Activated CD4-positive, alpha-beta memory T cell treated with anti-CD3 and anti-CD28 coated beads for 36 hours (primary cell): ENCODE data around the gene C2CD2. TPM values are rescaled to one million over a fixed set of nuclear protein-coding genes. Genes with fewer than 3 reads are reported as not detected.
"Not testable (repeated sequence)": the region's sequence is repeated elsewhere in the genome, so short reads cannot be mapped to it uniquely, and the experiment has no call there.

ENCODE experiments used
- CTCF ChIA-PET: fragments of 350-600 bp; sonication (Branson Sonifier 250); formaldehyde crosslinking; loops from one replicate; lab custom pipeline; 2021; ENCODE audit warnings: antibody characterized with exemption, inconsistent platforms; lab: Charles Lee
- POLR2A ChIA-PET: fragments of 350-600 bp; sonication (Branson Sonifier 250); formaldehyde crosslinking; loops from one replicate; lab custom pipeline; 2021; ENCODE audit warnings: antibody characterized with exemption; lab: Charles Lee
- DNase-seq: peaks from one replicate; pipeline ENCODE4 v3.0.0-alpha.2; 2020
- H3K27ac Mint-ChIP-seq: one replicate; pipeline ENCODE4 v1.8.0; 2021; ENCODE audit warnings: mixed read lengths
- H3K27me3 Mint-ChIP-seq: one replicate; pipeline ENCODE4 v1.8.0; 2021; ENCODE audit warnings: mixed read lengths
- H3K36me3 Mint-ChIP-seq: one replicate; pipeline ENCODE4 v1.8.0; 2021; ENCODE audit warnings: mixed read lengths
- H3K4me1 Mint-ChIP-seq: one replicate; pipeline ENCODE4 v1.8.0; 2021; ENCODE audit warnings: low read depth, mixed read lengths
- H3K4me3 Mint-ChIP-seq: one replicate; pipeline ENCODE4 v1.8.0; 2021; ENCODE audit warnings: mild to moderate bottlenecking, mixed read lengths
- H3K9me3 Mint-ChIP-seq: one replicate; pipeline ENCODE4 v1.8.0; 2021; ENCODE audit warnings: mixed read lengths
- intact Hi-C: fragments of 100-400 bp; cut with micrococcal nuclease; formaldehyde crosslinking; loops from one replicate; pipeline ENCODE4 v1.15.1; 2023
- total RNA-seq, 2 experiments: library from RNA; stranded (reverse); gene quantifications; one replicate each; pipeline ENCODE4 v1.2.3, GENCODE V29; 2021

C2CD2 gene
- total RNA-seq, 2 experiments from 2014 or later, result 3.8 to 7.5 TPM

GRCh38 chr21:41965045-41965444, 11.2 kb upstream of the C2CD2 start:
- Mint-ChIP-seq H3K27me3 (peaks cover 15% of the 10 kb centered on the region), H3K36me3 (no peaks in the 10 kb centered on the region), H3K4me1 (no peaks in the 10 kb centered on the region), H3K4me3 (no peak overlapping the region), H3K27ac (no peak overlapping the region), H3K9me3 (no peaks in the 10 kb centered on the region)
- ChIA-PET CTCF (no interaction called here), POLR2A (no interaction called here)
- no peak for DNase-seq
- intact Hi-C loops, result no loop called here

GRCh38 chr21:41964171-41964570, 10.4 kb upstream of the C2CD2 start:
- CTCF ChIA-PET, result no interaction called here
- no peak for DNase-seq

GRCh38 chr21:41962425-41962966, 8.7 kb upstream of the C2CD2 start:
- CTCF ChIA-PET, result no interaction called here
- POLR2A ChIA-PET, result no interaction called here
- Mint-ChIP-seq H3K27ac (no peak overlapping the region), H3K36me3 (no peaks in the 10 kb centered on the region), H3K27me3 (peaks cover 15% of the 10 kb centered on the region), H3K9me3 (no peaks in the 10 kb centered on the region), H3K4me1 (no peaks in the 10 kb centered on the region), H3K4me3 (no peak overlapping the region)
- intact Hi-C loops, result no loop called here
- DNase-seq, result no peak

More at GRCh38 chr21:41964171-41964570, 10.4 kb upstream of the C2CD2 start:
- H3K9me3 Mint-ChIP-seq, result no peaks in the 10 kb centered on the region
- H3K4me1 Mint-ChIP-seq, result no peaks in the 10 kb centered on the region
- H3K27me3 Mint-ChIP-seq, result peaks cover 15% of the 10 kb centered on the region
- no peaks in the 10 kb centered on the region for H3K36me3 Mint-ChIP-seq
- POLR2A ChIA-PET, result no interaction called here
- no peak overlapping the region for H3K4me3 Mint-ChIP-seq
- no peak overlapping the region for H3K27ac Mint-ChIP-seq
- intact Hi-C loops, result no loop called here

GRCh38 chr21:41961753-41962152, 7.9 kb upstream of the C2CD2 start:
- intact Hi-C loops, result no loop called here
- no peaks in the 10 kb centered on the region for H3K36me3 Mint-ChIP-seq
- no peaks in the 10 kb centered on the region for H3K9me3 Mint-ChIP-seq
- POLR2A ChIA-PET, result no interaction called here
- H3K27me3 Mint-ChIP-seq, result peaks cover 15% of the 10 kb centered on the region
- DNase-seq, result no peak
- CTCF ChIA-PET, result no interaction called here
- H3K4me3 Mint-ChIP-seq, result no peak overlapping the region
- H3K27ac Mint-ChIP-seq, result no peak overlapping the region
- no peaks in the 10 kb centered on the region for H3K4me1 Mint-ChIP-seq

GRCh38 chr21:41961282-41961701, 7.5 kb upstream of the C2CD2 start:
- H3K4me1 Mint-ChIP-seq, result no peaks in the 10 kb centered on the region
- no peak overlapping the region for H3K27ac Mint-ChIP-seq
- intact Hi-C loops, result no loop called here
- POLR2A ChIA-PET, result no interaction called here
- H3K9me3 Mint-ChIP-seq, result no peaks in the 10 kb centered on the region
- DNase-seq, result no peak
- no peaks in the 10 kb centered on the region for H3K36me3 Mint-ChIP-seq
- CTCF ChIA-PET, result no interaction called here
- H3K4me3 Mint-ChIP-seq, result no peak overlapping the region
- H3K27me3 Mint-ChIP-seq, result peaks cover 15% of the 10 kb centered on the region

GRCh38 chr21:41960386-41960785, 6.6 kb upstream of the C2CD2 start:
- POLR2A ChIA-PET, result no interaction called here
- intact Hi-C loops, result no loop called here
- Mint-ChIP-seq H3K27me3 (peaks cover 15% of the 10 kb centered on the region), H3K4me1 (no peaks in the 10 kb centered on the region), H3K4me3 (no peak overlapping the region), H3K9me3 (no peaks in the 10 kb centered on the region), H3K27ac (no peak overlapping the region), H3K36me3 (no peaks in the 10 kb centered on the region)
- no peak for DNase-seq
- CTCF ChIA-PET, result no interaction called here

GRCh38 chr21:41959697-41960096, 5.9 kb upstream of the C2CD2 start:
- H3K9me3 Mint-ChIP-seq, H3K4me3 Mint-ChIP-seq, intact Hi-C loops, DNase-seq, POLR2A ChIA-PET, H3K27ac Mint-ChIP-seq, H3K36me3 Mint-ChIP-seq, H3K4me1 Mint-ChIP-seq, CTCF ChIA-PET: not testable (repeated sequence)
- peaks cover 19% of the 10 kb centered on the region for H3K27me3 Mint-ChIP-seq

- ChIA-PET CTCF (no interaction called here), POLR2A (interaction anchor here (0.6 kb wide), 1 partner anchor 337 kb away, joined by 3 read pairs; no protein-coding TSS in a partner anchor)
- Mint-ChIP-seq H3K4me3 (no peak overlapping the region), H3K9me3 (no peaks in the 10 kb centered on the region), H3K4me1 (peaks cover 7% of the 10 kb centered on the region), H3K27me3 (peaks cover 23% of the 10 kb centered on the region), H3K36me3 (no peaks in the 10 kb centered on the region), H3K27ac (no peak overlapping the region)
- no peak for DNase-seq
- intact Hi-C loops, result no loop called here
Measured at GRCh38 chr21:41958886-41959563, 5.2 kb upstream of the C2CD2 start.

GRCh38 chr21:41957991-41958766, 4.4 kb upstream of the C2CD2 start:
- CTCF ChIA-PET, result no interaction called here
- no peak for DNase-seq
- POLR2A ChIA-PET, result interaction anchor here (0.6 to 0.7 kb wide), 3 partner anchors 30 to 337 kb away, joined by 3 to 5 read pairs (median 3); no protein-coding TSS in a partner anchor

GRCh38 chr21:41956926-41957729, 3.3 kb upstream of the C2CD2 start:
- Mint-ChIP-seq H3K27ac (no peak overlapping the region), H3K9me3 (no peaks in the 10 kb centered on the region), H3K4me1 (peaks cover 7% of the 10 kb centered on the region), H3K4me3 (no peak overlapping the region), H3K36me3 (no peaks in the 10 kb centered on the region), H3K27me3 (peaks cover 20% of the 10 kb centered on the region)
- CTCF ChIA-PET, result no interaction called here
- DNase-seq, result no peak
- intact Hi-C loops, result no loop called here
- POLR2A ChIA-PET, result interaction anchor here (0.7 kb wide), 1 partner anchor 37 kb away, joined by 3 read pairs; no protein-coding TSS in a partner anchor

More at GRCh38 chr21:41957991-41958766, 4.4 kb upstream of the C2CD2 start:
- Mint-ChIP-seq H3K27ac (no peak overlapping the region), H3K9me3 (no peaks in the 10 kb centered on the region), H3K4me1 (peaks cover 7% of the 10 kb centered on the region), H3K36me3 (no peaks in the 10 kb centered on the region), H3K27me3 (peaks cover 23% of the 10 kb centered on the region), H3K4me3 (no peak overlapping the region)
- intact Hi-C loops, result no loop called here

GRCh38 chr21:41955516-41955915, 1.7 kb upstream of the C2CD2 start:
- intact Hi-C loops, result no loop called here
- H3K27me3 Mint-ChIP-seq, result peaks cover 14% of the 10 kb centered on the region
- no peak for DNase-seq
- no peaks in the 10 kb centered on the region for H3K9me3 Mint-ChIP-seq
- POLR2A ChIA-PET, result no interaction called here
- H3K4me1 Mint-ChIP-seq, result peaks cover 7% of the 10 kb centered on the region
- CTCF ChIA-PET, result no interaction called here
- no peak overlapping the region for H3K27ac Mint-ChIP-seq
- no peak overlapping the region for H3K4me3 Mint-ChIP-seq
- no peaks in the 10 kb centered on the region for H3K36me3 Mint-ChIP-seq
